ENCODE measurements around the gene TRMU. TPM values are rescaled to one million over a fixed set of nuclear protein-coding genes. Genes with fewer than 3 reads are reported as not detected.

Gene TRMU
- total and polyA plus RNA-seq, 2 experiments from 2014 or later = 48.3 to 70.4 TPM

- H3K36me3 ChIP-seq (ENCODE audit: insufficient read depth) = no peaks in the 10 kb centered on the region
- TF ChIP-seq ZNF462 (CRISPR knock-in tag; IDR thresholded peaks at IDR 0.05) (no peak), ZNF331 (CRISPR knock-in tag; IDR thresholded peaks at IDR 0.05; ENCODE audit: low read depth) (no peak), JUNB (IDR thresholded peaks at IDR 0.05; ENCODE audit: unreplicated experiment) (no peak), CTCF (conservative IDR thresholded peaks at IDR 0.05; ENCODE audit: low read depth in 2 of 2) (no peak)
- TF ChIP-seq, protein P1, sequence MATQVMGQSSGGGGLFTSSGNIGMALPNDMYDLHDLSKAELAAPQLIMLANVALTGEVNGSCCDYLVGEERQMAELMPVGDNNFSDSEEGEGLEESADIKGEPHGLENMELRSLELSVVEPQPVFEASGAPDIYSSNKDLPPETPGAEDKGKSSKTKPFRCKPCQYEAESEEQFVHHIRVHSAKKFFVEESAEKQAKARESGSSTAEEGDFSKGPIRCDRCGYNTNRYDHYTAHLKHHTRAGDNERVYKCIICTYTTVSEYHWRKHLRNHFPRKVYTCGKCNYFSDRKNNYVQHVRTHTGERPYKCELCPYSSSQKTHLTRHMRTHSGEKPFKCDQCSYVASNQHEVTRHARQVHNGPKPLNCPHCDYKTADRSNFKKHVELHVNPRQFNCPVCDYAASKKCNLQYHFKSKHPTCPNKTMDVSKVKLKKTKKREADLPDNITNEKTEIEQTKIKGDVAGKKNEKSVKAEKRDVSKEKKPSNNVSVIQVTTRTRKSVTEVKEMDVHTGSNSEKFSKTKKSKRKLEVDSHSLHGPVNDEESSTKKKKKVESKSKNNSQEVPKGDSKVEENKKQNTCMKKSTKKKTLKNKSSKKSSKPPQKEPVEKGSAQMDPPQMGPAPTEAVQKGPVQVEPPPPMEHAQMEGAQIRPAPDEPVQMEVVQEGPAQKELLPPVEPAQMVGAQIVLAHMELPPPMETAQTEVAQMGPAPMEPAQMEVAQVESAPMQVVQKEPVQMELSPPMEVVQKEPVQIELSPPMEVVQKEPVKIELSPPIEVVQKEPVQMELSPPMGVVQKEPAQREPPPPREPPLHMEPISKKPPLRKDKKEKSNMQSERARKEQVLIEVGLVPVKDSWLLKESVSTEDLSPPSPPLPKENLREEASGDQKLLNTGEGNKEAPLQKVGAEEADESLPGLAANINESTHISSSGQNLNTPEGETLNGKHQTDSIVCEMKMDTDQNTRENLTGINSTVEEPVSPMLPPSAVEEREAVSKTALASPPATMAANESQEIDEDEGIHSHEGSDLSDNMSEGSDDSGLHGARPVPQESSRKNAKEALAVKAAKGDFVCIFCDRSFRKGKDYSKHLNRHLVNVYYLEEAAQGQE (IDR thresholded peaks at IDR 0.05; ENCODE audit: unreplicated experiment) = no peak
- H3K27ac Mint-ChIP-seq = no peak overlapping the region
- ATAC-seq (no peak), DNase-seq (ENCODE audit: low spot score) (no peak)
- H3K9me3 Mint-ChIP-seq = no peaks in the 10 kb centered on the region
- no peak overlapping the region for H3K4me2 ChIP-seq
- H3K4me3 ChIP-seq = no peak overlapping the region
- no peak overlapping the region for H3K27ac ChIP-seq (ENCODE audit: low read depth)
- no peaks in the 10 kb centered on the region for H3F3A ChIP-seq (replicated peaks; ENCODE audit: low read depth)
- H3K4me1 ChIP-seq (ENCODE audit: insufficient read depth) = no peaks in the 10 kb centered on the region
- H2AFZ ChIP-seq = no peak overlapping the region
- no peaks in the 10 kb centered on the region for H3K27me3 ChIP-seq (ENCODE audit: insufficient read depth)
- H3K4me3 Mint-ChIP-seq = no peak overlapping the region
- no peaks in the 10 kb centered on the region for H3K79me2 ChIP-seq (replicated peaks; ENCODE audit: insufficient read depth)
- no peaks in the 10 kb centered on the region for H3K36me3 Mint-ChIP-seq (ENCODE audit: low read depth)
- peaks cover 4% of the 10 kb centered on the region; the same call in 1 of the 3 replicates for H3K4me1 Mint-ChIP-seq
- peaks cover 11% of the 10 kb centered on the region for H3K27me3 Mint-ChIP-seq (ENCODE audit: insufficient read depth, low read depth, poor library complexity)
- H4K20me1 ChIP-seq (replicated peaks; ENCODE audit: insufficient read depth) = no peaks in the 10 kb centered on the region
- no peaks in the 10 kb centered on the region for H3K9me2 ChIP-seq (ENCODE audit: insufficient read depth)
These were observed 53.6 kb downstream of the TRMU start for GRCh38 chr22:46389081-46389480.

Data from GM23338 (cell line).